Vagina (tissue), 2 donors: Measurements from ENCODE around the gene ITPR3.

Experiments used
- POLR2A ChIP-seq, 2 donors: fragments of 450-650 bp; IDR thresholded peaks; one replicate each; pipeline ENCODE4 v1.6.1; 2017; ENCODE audit warnings: antibody characterized with exemption in 2 of 2, mild to moderate bottlenecking in 2 of 2, moderate library complexity in 2 of 2
- TF ChIP-seq, protein P1 (sequence below), 3 experiments: fragments of 450-650 bp in 2 of 3; fragments of 200-600 bp in 1 of 3; sonication (generic) in 1 of 3; IDR thresholded peaks; one replicate each; pipeline ENCODE4 v1.5.1; 2017 to 2019; ENCODE audit warnings: antibody characterized with exemption in 3 of 3, mild to moderate bottlenecking in 2 of 3, moderate library complexity in 2 of 3

DNA sequence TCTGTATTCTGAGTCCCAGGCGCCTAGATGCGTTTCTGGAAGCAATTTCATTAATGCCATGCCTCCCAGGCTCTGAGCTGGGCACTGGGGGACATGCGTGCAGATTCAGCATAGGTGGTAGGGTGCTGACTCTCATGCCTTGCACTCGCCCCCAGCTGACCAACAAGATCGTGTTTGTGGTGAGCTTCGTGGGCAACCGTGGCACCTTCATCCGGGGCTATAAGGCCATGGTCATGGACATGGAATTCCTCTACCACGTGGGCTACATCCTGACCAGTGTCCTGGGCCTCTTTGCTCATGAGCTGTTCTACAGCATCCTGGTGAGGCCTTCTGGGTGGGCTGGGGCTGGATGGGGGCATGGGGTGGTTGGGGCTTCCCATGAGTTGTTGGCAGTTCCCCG lies 68.8 kb downstream of the ITPR3 start:
- no peak for TF ChIP-seq POLR2A (IDR thresholded peaks at IDR 0.05)
- TF ChIP-seq, protein P1, sequence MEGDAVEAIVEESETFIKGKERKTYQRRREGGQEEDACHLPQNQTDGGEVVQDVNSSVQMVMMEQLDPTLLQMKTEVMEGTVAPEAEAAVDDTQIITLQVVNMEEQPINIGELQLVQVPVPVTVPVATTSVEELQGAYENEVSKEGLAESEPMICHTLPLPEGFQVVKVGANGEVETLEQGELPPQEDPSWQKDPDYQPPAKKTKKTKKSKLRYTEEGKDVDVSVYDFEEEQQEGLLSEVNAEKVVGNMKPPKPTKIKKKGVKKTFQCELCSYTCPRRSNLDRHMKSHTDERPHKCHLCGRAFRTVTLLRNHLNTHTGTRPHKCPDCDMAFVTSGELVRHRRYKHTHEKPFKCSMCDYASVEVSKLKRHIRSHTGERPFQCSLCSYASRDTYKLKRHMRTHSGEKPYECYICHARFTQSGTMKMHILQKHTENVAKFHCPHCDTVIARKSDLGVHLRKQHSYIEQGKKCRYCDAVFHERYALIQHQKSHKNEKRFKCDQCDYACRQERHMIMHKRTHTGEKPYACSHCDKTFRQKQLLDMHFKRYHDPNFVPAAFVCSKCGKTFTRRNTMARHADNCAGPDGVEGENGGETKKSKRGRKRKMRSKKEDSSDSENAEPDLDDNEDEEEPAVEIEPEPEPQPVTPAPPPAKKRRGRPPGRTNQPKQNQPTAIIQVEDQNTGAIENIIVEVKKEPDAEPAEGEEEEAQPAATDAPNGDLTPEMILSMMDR (IDR thresholded peaks at IDR 0.05), result no peak
